OCI-LY1 (cell line): ENCODE results near the gene COL1A2.

Experiments
- CTCF ChIP-seq: fragments of 200-600 bp; sonication (generic), shearing (Covaris generic); IDR thresholded peaks from 2 replicates; pipeline ENCODE4 v1.5.1; 2017; ENCODE audit warnings: mild to moderate bottlenecking, antibody characterized with exemption, low read length, moderate library complexity, mixed read lengths
- EZH2 ChIP-seq: fragments of 200-600 bp; sonication (generic), shearing (Covaris generic); IDR thresholded peaks from 2 replicates; pipeline ENCODE4 v1.8.0; 2017; ENCODE audit warnings: borderline replicate concordance, mixed run types, mild to moderate bottlenecking, antibody characterized with exemption, low read length, moderate library complexity, mixed read lengths

GRCh38 chr7:94374231-94374630, 20.5 kb upstream of the COL1A2 start:
- TF ChIP-seq CTCF: no peak
- no peak for TF ChIP-seq EZH2
